HG02763 (cell line): Measurements from ENCODE around the gene ACAD9.

Experiments used
- ATAC-seq: cut with Tn5 transposase; IDR thresholded peaks from one replicate; pipeline ENCODE4 v1.9.1; 2021; ENCODE audit warnings: mild to moderate bottlenecking, moderate library complexity; ENCODE audit not compliant: unreplicated experiment

Gene ACAD9

GRCh38 chr3:128932516-128933212 is 53.2 kb downstream of the ACAD9 start:
- ATAC-seq: no peak

- no peak for ATAC-seq
Observed at GRCh38 chr3:128933213-128933921, 53.9 kb downstream of the ACAD9 start.

- no peak for ATAC-seq
Observed at GRCh38 chr3:128933922-128934253, 54.5 kb downstream of the ACAD9 start.

DNA sequence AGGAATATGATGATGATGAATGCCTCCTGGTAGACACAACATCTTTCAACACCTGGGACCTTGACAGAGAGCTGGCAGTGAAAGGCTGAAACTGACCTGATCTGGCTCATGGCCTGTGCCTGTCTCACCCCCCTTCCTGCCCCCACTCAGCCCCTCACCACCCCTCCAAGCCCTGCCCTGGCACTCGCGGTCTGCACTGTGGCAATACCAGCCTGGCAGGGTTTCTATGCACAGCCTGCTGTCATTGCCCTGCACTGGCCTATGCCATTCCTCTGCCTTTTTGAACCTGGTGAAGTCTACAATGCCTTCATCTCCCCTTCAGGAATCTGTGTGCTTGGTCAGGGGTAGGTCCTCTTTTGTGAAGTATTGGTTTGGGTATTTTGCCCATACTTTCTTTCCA is 56.5 kb downstream of the ACAD9 start:
- ATAC-seq: no peak

DNA sequence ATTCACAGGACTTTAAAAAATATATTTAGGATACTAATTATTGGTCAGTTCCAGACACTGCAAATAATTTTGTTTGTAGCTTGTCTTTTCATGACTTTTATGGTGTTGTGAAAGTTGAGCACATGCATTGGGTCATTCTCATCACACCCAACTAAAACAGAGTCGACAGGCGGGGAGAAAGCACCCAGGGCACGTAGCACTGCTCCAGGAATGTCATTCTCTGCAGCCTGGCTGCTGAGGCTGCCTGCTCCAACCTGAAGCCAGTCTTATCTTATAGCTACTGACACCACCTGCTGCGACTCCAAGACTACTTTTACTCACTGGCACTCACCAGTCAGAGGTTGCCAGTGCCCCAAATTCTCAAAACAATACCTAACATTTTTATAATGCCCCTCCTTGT is 56.9 kb downstream of the ACAD9 start:
- no peak for ATAC-seq

DNA sequence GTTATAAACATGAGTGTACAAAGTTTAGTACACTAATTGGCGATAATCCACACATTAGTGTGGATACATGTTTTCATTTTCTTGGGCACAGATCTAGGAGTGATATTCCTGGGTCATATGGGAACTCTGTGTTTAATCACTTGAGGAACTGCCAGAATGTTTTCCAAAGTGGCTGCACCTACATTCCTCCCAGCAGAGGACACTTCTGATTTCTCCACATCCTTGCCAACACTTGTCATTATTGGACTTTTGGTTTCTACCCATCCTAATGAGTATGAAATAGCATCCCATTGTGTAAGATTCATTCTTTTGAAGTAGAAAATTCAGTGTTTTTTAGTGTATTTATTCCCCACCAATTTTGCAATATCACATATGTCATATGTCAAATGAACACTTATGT is 60.8 kb downstream of the ACAD9 start:
- ATAC-seq: no peak

GRCh38 chr3:128942161-128942952 is 62.9 kb downstream of the ACAD9 start:
- no peak for ATAC-seq

DNA sequence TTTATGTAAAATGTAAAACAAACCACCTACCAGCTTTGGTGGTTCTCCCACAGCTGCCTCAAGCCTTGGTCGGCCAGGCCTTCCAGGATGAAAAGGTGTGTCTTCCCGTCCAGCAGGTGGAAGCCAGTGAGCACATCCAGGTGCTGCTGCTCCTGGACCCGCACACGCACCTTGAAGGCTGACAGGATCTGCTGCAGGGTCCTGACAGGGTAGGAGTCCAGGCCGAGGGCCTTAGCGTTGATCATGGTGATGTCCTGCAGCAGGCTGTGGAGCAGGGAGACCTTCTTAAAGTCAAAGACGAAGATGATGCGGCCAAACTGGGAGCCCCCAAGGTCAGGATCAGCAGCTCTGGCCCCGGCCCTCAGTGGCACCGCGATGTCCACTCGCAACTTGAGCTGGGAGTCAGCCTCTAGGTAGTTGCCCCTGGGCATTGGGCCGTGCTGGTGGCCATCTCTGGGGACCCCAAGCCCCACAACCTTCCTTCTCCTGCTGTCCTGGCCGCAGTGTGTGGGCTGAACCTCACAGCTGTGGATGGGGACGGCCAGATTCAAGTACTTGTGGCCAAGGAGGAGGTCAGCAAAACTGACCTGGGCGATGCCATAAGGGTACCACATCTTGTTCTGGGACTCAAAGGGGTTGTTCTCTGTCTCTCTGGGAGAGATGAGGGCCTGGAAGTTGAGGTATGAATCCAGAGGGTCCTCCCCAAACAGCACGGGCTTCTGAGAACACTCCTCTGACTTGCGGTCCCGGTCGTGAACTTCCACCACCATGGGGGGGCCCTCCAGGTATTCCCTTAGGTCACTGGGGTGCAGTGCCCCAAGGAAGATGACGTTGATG is 65.8 kb downstream of the ACAD9 start:
- ATAC-seq: no peak

- ATAC-seq: no peak
Observed at GRCh38 chr3:128945878-128946175, 66.4 kb downstream of the ACAD9 start.

DNA sequence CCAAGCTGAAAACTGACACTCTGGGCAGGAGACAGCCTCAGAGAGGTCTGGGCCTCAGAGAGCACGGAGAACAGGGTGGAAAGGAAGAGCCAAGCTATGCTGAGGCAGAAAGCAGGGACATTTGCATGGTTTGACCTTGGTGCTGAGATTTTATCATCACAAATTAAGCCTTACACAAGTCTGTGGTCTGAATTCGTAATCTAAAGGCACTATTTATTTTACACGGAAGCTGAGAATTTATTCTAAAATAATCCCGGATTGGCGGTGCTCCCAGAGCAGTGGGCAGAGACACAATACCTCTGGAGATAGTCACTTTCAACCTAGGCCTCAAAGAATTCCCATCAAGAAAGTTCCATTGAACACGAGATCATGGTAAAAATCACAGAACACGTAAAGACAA is 67.0 kb downstream of the ACAD9 start:
- no peak for ATAC-seq

DNA sequence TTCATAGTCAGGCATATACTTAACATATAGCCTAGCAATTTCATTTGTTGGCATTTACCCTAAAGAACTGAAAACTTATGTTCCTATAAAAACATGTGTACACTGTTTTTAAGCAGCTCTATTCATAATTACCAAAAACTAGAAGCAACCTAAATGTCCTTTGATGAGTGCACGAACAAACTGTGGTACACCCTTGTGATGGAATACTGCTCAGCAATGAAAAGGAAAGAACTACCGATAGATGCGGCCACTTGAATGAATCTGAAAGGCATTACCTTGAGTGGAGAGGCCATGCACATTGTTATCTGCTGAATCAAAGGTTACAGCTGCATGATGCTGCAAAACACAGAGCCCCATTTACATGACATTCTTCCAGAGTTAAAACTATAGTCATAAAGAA is 69.7 kb downstream of the ACAD9 start:
- ATAC-seq: no peak

- ATAC-seq: no peak
Observed at GRCh38 chr3:128950223-128950938, 71.0 kb downstream of the ACAD9 start.

DNA sequence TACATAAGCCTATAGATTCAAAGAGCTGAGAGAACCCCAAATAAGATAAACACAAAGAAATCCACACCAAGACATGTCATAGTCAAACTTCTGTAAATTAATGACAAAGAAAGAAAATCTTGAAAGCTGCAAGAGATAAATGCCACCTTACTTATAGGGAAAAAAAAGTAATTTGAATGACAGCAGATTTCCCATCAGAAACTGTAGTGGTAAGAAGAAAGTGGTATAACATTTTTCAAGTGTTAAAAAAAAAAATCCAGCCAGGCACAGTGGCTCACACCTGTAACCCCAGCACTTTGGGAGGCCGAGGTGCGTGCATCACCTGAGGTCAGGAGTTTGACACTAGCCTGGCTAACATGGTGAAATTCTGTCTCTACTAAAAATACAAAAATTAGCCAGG is 77.0 kb downstream of the ACAD9 start:
- ATAC-seq: no peak
